Omental fat pad (tissue), 4 donors: ENCODE measurements around the gene NT5C2. TPM values are rescaled to one million over a fixed set of nuclear protein-coding genes. Genes with fewer than 3 reads are reported as not detected.

ENCODE experiments used
- ATAC-seq: fragments of 150-250 bp; one replicate; pipeline ENCODE4 v1.9.1; 2016; ENCODE audit warnings: mild to moderate bottlenecking, moderate library complexity; ENCODE audit not compliant: low FRiP score
- DNase-seq: peaks from one replicate; pipeline ENCODE4 v3.0.0-alpha.2; 2019; ENCODE audit warnings: low spot score
- CTCF ChIP-seq, 3 donors: fragments of 450-650 bp; IDR thresholded peaks; one replicate each; pipeline ENCODE4 v1.5.1; 2016 to 2017; ENCODE audit warnings: antibody characterized with exemption in 3 of 3, mild to moderate bottlenecking in 3 of 3, moderate library complexity in 2 of 3
- total RNA-seq, 4 donors: library from RNA; depleted of rRNA; stranded (reverse); fragments of >200 nt; gene quantifications; one replicate each; pipeline ENCODE4 v1.1.0, GENCODE V29; 2016

The NT5C2 gene
- total RNA-seq, 4 donors from 2014 or later: 46.9 to 94.6 (median 62.8) TPM

- ATAC-seq (no peak), DNase-seq (no peak)
- no peak for TF ChIP-seq CTCF (IDR thresholded peaks at IDR 0.05)
These were observed 86.5 kb downstream of the NT5C2 start for GRCh38 chr10:103106539-103106938.

- DNase-seq: no peak
- ATAC-seq: no peak
- no peak for TF ChIP-seq CTCF (IDR thresholded peaks at IDR 0.05)
These were observed 87.6 kb downstream of the NT5C2 start for GRCh38 chr10:103105462-103105861.

GRCh38 chr10:103104721-103105120 lies 88.4 kb downstream of the NT5C2 start:
- ATAC-seq: no peak
- TF ChIP-seq CTCF (IDR thresholded peaks at IDR 0.05): no peak
- DNase-seq: no peak

- no peak for TF ChIP-seq CTCF (IDR thresholded peaks at IDR 0.05)
- ATAC-seq: no peak
These were observed 89.1 kb downstream of the NT5C2 start for GRCh38 chr10:103103989-103104388.

GRCh38 chr10:103102195-103102594 lies 90.9 kb downstream of the NT5C2 start:
- no peak for DNase-seq
- no peak for ATAC-seq
- TF ChIP-seq CTCF (IDR thresholded peaks at IDR 0.05): no peak

More at GRCh38 chr10:103103989-103104388, 89.1 kb downstream of the NT5C2 start:
- DNase-seq: no peak

- ATAC-seq (no peak), DNase-seq (no peak)
- TF ChIP-seq CTCF (IDR thresholded peaks at IDR 0.05): no peak
These were observed 92.5 kb downstream of the NT5C2 start for GRCh38 chr10:103100620-103101019.

- DNase-seq (no peak), ATAC-seq (no peak)
- TF ChIP-seq CTCF (IDR thresholded peaks at IDR 0.05): no peak
These were observed 94.8 kb downstream of the NT5C2 start for GRCh38 chr10:103098240-103098639.
